Endodermal cell (in vitro differentiated cells): ENCODE data around the gene HNRNPL. TPM values are rescaled to one million over a fixed set of nuclear protein-coding genes. Genes with fewer than 3 reads are reported as not detected.

Source experiments
- DNase-seq: peaks from one replicate; pipeline ENCODE4 v3.0.0-alpha.2; 2017
- H3K27ac ChIP-seq: 2 replicates; pipeline ENCODE4 v1.5.1; 2013; ENCODE audit warnings: mild to moderate bottlenecking, low read depth, low read length, moderate library complexity
- H3K27me3 ChIP-seq: 2 replicates; pipeline ENCODE4 v1.6.1; 2013; ENCODE audit warnings: mild to moderate bottlenecking, low read length, moderate library complexity; ENCODE audit not compliant: insufficient read depth, control insufficient read depth, poor library complexity, severe bottlenecking
- H3K36me3 ChIP-seq: 2 replicates; pipeline ENCODE4 v1.7.0; 2013; ENCODE audit warnings: mild to moderate bottlenecking, low read length, moderate library complexity; ENCODE audit not compliant: control insufficient read depth, insufficient read depth
- H3K4me1 ChIP-seq: one replicate; pipeline ENCODE4 v1.7.0; 2013; ENCODE audit warnings: low read length; ENCODE audit not compliant: control insufficient read depth, insufficient read depth
- H3K4me3 ChIP-seq: 2 replicates; pipeline ENCODE4 v1.5.1; 2013; ENCODE audit warnings: mild to moderate bottlenecking, low read length, moderate library complexity
- H3K9ac ChIP-seq: 2 replicates; pipeline ENCODE4 v1.6.1; 2013; ENCODE audit warnings: mild to moderate bottlenecking, low read length, moderate library complexity; ENCODE audit not compliant: poor library complexity, severe bottlenecking; ENCODE audit errors: extremely low read depth
- H3K9me3 ChIP-seq: 2 replicates; pipeline ENCODE4 v1.6.1; 2013; ENCODE audit warnings: mild to moderate bottlenecking, low read length, moderate library complexity; ENCODE audit not compliant: control insufficient read depth
- H3K27ac Mint-ChIP-seq: 2 replicates; pipeline ENCODE4 v1.8.0; 2020; ENCODE audit warnings: mixed read lengths
- H3K27me3 Mint-ChIP-seq: 2 replicates; pipeline ENCODE4 v1.8.0; 2021; ENCODE audit warnings: mild to moderate bottlenecking, mixed read lengths; ENCODE audit not compliant: insufficient read depth
- H3K36me3 Mint-ChIP-seq: 2 replicates; pipeline ENCODE4 v1.8.0; 2020; ENCODE audit warnings: low read depth, mixed read lengths
- H3K4me1 Mint-ChIP-seq: 2 replicates; pipeline ENCODE4 v1.8.0; 2020; ENCODE audit warnings: mixed read lengths
- H3K4me3 Mint-ChIP-seq: 2 replicates; pipeline ENCODE4 v1.8.0; 2020; ENCODE audit warnings: mild to moderate bottlenecking, moderate library complexity, mixed read lengths
- H3K9me3 Mint-ChIP-seq: 2 replicates; pipeline ENCODE4 v1.8.0; 2020; ENCODE audit warnings: mild to moderate bottlenecking, mixed read lengths
- WGBS, 2 experiments: methylation state at CpG; one replicate each; pipeline versions ENCODE4 v1.1.5 to v1.1.7; 2013; ENCODE audit warnings: missing lambda C conversion rate in 2 of 2, mixed read lengths in 1 of 2; ENCODE audit not compliant: insufficient coverage in 1 of 2, insufficient read length in 1 of 2; 5-methylcytosine and 5-hydroxymethylcytosine counted together
- total RNA-seq, 2 donors: library from RNA; stranded (reverse); fragmentation: NEBNext Ultra II Directional in 1 of 2; extraction: Animal tissue kit (Norgen Biotek cat#: 25700) in 1 of 2; gene quantifications; 2 replicates in 1 of 2; 3 replicates in 1 of 2; pipeline ENCODE4 v1.2.1, GENCODE V29; 2021
- TF ChIP-seq, protein P1 (sequence below): fragments of 200-600 bp; sonication (generic); conservative IDR thresholded peaks from 2 replicates; pipeline ENCODE4 v1.5.0; 2021; ENCODE audit warnings: antibody characterized with exemption, mild to moderate bottlenecking

The HNRNPL gene
- total RNA-seq, 2 donors from 2014 or later = 607 to 646 TPM

DNA sequence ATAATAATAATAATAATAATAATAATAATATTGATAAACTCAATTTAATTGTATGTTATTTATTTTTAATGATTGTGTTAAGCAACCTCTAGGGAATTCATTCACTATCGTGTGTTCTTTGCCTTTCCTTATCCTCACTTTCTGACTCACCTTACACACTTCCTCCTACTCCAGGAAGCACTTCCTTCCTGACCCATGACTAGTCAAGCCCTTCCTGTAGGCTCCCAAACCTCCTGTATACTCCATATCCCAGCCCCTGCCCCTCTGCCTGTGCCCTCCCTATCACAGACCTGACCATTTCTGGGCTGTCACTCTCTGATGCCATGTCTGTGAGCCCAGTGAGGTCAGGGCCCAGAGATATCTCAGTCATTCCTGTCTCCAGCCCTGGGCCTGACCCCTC, 44.6 kb downstream of the HNRNPL start:
- Histone ChIP-seq H3K4me3 (no peak overlapping the region), H3K4me1 (no peaks in the 10 kb centered on the region), H3K9me3 (no peaks in the 10 kb centered on the region), H3K27ac (no peak overlapping the region), H3K9ac (no peak overlapping the region), H3K36me3 (no peaks in the 10 kb centered on the region), H3K27me3 (no peaks in the 10 kb centered on the region)
- H3K27ac Mint-ChIP-seq = no peak overlapping the region
- H3K36me3 Mint-ChIP-seq = no peaks in the 10 kb centered on the region
- peaks cover 4% of the 10 kb centered on the region for H3K4me1 Mint-ChIP-seq
- peaks cover 11% of the 10 kb centered on the region for H3K9me3 Mint-ChIP-seq
- peaks cover 8% of the 10 kb centered on the region for H3K27me3 Mint-ChIP-seq
- TF ChIP-seq, protein P1, sequence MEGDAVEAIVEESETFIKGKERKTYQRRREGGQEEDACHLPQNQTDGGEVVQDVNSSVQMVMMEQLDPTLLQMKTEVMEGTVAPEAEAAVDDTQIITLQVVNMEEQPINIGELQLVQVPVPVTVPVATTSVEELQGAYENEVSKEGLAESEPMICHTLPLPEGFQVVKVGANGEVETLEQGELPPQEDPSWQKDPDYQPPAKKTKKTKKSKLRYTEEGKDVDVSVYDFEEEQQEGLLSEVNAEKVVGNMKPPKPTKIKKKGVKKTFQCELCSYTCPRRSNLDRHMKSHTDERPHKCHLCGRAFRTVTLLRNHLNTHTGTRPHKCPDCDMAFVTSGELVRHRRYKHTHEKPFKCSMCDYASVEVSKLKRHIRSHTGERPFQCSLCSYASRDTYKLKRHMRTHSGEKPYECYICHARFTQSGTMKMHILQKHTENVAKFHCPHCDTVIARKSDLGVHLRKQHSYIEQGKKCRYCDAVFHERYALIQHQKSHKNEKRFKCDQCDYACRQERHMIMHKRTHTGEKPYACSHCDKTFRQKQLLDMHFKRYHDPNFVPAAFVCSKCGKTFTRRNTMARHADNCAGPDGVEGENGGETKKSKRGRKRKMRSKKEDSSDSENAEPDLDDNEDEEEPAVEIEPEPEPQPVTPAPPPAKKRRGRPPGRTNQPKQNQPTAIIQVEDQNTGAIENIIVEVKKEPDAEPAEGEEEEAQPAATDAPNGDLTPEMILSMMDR = no peak
- no peak for DNase-seq
- 75 to 94% methylated on average over 1 of the region's 1 CpG for WGBS, 2 experiments
- H3K4me3 Mint-ChIP-seq = no peak overlapping the region

DNA sequence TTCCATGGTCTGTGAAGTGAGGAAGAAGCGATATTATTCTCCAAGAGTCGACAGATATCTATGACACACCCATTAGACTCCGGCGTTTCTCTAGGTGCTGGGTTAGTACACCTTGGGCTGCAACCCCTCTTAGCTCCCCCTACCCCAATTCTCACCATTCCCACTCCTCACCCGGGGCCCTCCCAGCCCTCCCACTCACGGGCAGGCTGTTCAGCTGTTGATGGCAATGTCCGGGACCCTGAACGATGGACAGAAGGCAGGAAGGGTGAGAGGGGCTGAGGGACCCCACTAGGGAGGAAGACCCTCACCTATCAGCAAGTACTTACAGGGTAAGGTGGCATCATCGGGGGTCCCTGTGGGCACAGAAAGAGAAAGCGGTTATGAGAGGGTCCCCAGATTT, 46.2 kb downstream of the HNRNPL start:
- H3K9me3 Mint-ChIP-seq = peaks cover 14% of the 10 kb centered on the region
- no peaks in the 10 kb centered on the region for H3K36me3 Mint-ChIP-seq
- TF ChIP-seq, protein P1 = no peak
- Histone ChIP-seq H3K36me3 (no peaks in the 10 kb centered on the region), H3K9me3 (no peaks in the 10 kb centered on the region), H3K27me3 (no peaks in the 10 kb centered on the region), H3K9ac (no peak overlapping the region), H3K27ac (no peak overlapping the region), H3K4me1 (no peaks in the 10 kb centered on the region), H3K4me3 (no peak overlapping the region)
- H3K27me3 Mint-ChIP-seq = peaks cover 8% of the 10 kb centered on the region
- H3K4me1 Mint-ChIP-seq = peaks cover 4% of the 10 kb centered on the region
- H3K27ac Mint-ChIP-seq = no peak overlapping the region
- 95 to 97% methylated on average over 6 to 9 of the region's 10 CpGs for WGBS, 2 experiments
- DNase-seq = no peak
- no peak overlapping the region for H3K4me3 Mint-ChIP-seq

DNA sequence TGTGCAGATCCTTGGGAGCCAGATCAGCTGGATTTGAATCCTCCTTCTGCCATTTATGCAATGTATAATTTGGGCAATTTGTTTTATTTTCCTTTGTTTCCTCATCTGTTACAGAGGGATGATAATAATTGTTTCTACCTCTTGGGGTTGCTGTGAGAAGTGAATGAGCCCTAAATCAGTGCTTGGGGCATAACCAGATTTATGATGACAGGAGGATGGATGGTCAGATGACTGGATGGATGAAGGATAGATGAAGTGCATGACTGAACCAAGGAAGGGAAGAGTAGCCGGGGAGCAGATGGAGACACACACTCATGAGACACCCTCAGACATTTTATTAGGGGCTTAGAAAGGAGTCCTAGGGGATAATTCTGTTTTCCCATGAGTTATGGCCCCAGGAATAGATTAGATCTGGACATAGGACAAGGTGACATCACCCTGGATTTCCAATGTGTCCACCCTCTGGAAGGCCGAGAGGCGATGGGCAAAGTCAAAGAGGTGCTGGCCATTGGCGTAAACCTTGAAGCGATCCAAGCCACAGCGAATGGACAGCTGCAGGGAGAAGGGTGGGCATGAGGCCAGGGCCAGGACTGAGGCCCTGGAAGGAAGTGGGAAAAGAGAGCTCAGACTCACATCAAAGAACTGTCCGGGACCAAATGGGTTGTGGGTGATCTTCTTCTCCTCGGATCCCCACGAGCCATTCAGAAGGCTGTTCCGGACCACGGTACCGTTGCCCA, 48.3 kb downstream of the HNRNPL start:
- no peak overlapping the region for H3K9ac ChIP-seq
- Mint-ChIP-seq H3K27ac (no peak overlapping the region), H3K27me3 (peaks cover 8% of the 10 kb centered on the region), H3K4me1 (peaks cover 1% of the 10 kb centered on the region), H3K9me3 (peaks cover 7% of the 10 kb centered on the region), H3K36me3 (no peaks in the 10 kb centered on the region), H3K4me3 (no peak overlapping the region)
- TF ChIP-seq, protein P1 = no peak
- no peak overlapping the region for H3K4me3 ChIP-seq
- 94 to 98% methylated on average over 8 to 12 of the region's 12 CpGs for WGBS, 2 experiments
- no peaks in the 10 kb centered on the region for H3K27me3 ChIP-seq
- no peaks in the 10 kb centered on the region for H3K4me1 ChIP-seq
- H3K36me3 ChIP-seq = no peaks in the 10 kb centered on the region
- H3K9me3 ChIP-seq = no peaks in the 10 kb centered on the region
- DNase-seq = no peak
- no peak overlapping the region for H3K27ac ChIP-seq
